ENCODE data around the gene HACD4. TPM values are rescaled to one million over a fixed set of nuclear protein-coding genes. Genes with fewer than 3 reads are reported as not detected.
"Not testable (repeated sequence)": the region's sequence is repeated elsewhere in the genome, so short reads cannot be mapped to it uniquely, and the experiment has no call there.

The HACD4 gene
- total RNA-seq, 1 donor from 2014 or later, result 0.72 TPM

DNA sequence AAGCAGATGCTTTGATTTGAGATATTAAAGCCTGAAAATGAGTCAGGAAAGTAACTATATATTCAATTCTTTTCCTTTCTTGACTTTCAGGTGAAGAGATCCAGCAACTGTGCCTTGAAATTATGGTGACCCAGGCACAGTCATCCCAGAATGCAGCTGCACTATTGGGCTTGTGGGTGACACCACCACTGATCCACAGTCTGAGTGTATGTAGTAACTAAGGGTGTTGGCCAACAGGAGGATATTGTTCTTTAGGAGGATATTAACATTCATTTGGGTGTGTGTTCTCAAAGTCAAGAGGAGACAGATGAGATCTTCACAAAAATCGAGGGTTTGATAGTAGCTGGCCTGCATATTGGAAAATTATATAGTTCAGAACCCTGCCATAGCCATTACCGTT lies 53.2 kb downstream of the HACD4 start:
- no peaks in the 10 kb centered on the region for H3K27me3 Mint-ChIP-seq
- no peak overlapping the region for H3K4me3 Mint-ChIP-seq (ENCODE audit: low read depth)
- TF ChIP-seq, protein P1, sequence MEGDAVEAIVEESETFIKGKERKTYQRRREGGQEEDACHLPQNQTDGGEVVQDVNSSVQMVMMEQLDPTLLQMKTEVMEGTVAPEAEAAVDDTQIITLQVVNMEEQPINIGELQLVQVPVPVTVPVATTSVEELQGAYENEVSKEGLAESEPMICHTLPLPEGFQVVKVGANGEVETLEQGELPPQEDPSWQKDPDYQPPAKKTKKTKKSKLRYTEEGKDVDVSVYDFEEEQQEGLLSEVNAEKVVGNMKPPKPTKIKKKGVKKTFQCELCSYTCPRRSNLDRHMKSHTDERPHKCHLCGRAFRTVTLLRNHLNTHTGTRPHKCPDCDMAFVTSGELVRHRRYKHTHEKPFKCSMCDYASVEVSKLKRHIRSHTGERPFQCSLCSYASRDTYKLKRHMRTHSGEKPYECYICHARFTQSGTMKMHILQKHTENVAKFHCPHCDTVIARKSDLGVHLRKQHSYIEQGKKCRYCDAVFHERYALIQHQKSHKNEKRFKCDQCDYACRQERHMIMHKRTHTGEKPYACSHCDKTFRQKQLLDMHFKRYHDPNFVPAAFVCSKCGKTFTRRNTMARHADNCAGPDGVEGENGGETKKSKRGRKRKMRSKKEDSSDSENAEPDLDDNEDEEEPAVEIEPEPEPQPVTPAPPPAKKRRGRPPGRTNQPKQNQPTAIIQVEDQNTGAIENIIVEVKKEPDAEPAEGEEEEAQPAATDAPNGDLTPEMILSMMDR (IDR thresholded peaks at IDR 0.05; ENCODE audit: unreplicated experiment), result no peak
- no peak overlapping the region for H3K27ac Mint-ChIP-seq
- no peak for DNase-seq (ENCODE audit: low spot score, unreplicated experiment)
- peaks cover 9% of the 10 kb centered on the region for H3K4me1 Mint-ChIP-seq (ENCODE audit: low read depth)
- peaks cover 14% of the 10 kb centered on the region for H3K36me3 Mint-ChIP-seq (ENCODE audit: insufficient read depth)
- no peaks in the 10 kb centered on the region for H3K9me3 Mint-ChIP-seq (ENCODE audit: low read depth)

DNA sequence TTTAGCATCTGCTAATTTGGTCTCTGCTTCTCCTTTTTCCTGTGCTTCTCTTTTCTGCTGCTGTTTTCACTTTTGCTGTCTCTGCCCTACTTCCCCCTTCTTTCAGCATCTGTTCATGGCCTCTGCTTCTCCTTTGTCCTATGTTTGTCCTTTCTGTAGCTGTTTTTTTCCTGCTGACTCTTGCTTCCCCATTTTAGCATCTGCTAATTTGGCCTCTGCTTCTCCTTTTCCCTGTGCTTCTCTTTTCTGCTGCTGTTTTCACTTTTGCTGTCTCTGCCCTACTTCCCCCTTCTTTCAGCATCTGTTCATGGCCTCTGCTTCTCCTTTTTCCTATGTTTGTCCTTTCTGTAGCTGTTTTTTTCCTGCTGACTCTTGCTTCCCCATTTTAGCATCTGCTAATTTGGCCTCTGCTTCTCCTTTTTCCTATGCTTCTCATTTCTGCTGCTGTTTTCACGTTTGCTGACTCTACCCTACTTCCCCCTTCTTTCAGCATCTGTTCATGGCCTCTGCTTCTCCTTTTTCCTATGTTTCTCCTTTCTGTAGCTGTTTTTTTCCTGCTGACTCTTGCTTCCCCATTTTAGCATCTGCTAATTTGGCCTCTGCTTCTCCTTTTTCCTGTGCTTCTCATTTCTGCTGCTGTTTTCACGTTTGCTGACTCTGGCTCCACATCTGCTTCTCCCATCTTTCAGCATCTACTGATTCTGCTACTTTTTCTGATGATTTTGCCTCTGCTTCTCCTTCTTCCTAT lies 57.1 kb downstream of the HACD4 start:
- not testable (repeated sequence) for DNase-seq (ENCODE audit: low spot score, unreplicated experiment); H3K9me3 Mint-ChIP-seq (ENCODE audit: low read depth); H3K4me3 Mint-ChIP-seq (ENCODE audit: low read depth); H3K27me3 Mint-ChIP-seq; H3K27ac Mint-ChIP-seq; H3K4me1 Mint-ChIP-seq (ENCODE audit: low read depth)
- H3K36me3 Mint-ChIP-seq (ENCODE audit: insufficient read depth), result peaks cover 18% of the 10 kb centered on the region

DNA sequence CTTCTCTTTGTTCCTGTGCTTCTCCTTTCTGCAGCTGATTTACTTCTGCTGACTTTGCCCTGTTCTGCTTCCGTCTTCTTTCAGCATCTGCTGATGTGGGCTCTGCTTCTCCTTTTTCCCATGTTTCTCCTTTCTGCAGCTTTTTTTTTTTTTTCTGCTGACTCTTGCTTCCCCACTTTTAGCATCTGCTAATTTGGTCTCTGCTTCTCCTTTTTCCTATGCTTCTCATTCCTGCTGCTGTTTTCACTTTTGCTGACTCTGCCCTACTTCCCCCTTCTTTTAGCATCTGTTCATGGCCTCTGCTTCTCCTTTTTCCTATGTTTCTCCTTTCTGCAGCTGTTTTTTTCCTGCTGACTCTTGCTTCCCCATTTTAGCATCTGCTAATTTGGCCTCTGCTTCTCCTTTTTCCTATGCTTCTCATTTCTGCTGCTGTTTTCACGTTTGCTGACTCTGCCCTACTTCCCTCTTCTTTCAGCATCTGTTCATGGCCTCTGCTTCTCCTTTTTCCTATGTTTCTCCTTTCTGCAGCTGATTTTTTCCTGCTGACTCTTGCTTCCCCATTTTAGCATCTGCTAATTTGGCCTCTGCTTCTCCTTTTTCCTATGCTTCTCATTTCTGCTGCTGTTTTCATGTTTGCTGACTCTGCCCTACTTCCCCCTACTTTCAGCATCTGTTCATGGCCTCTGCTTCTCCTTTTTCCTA lies 58.0 kb downstream of the HACD4 start:
- H3K36me3 Mint-ChIP-seq (ENCODE audit: insufficient read depth), result peaks cover 23% of the 10 kb centered on the region
- not testable (repeated sequence) for H3K27me3 Mint-ChIP-seq; H3K9me3 Mint-ChIP-seq (ENCODE audit: low read depth); H3K27ac Mint-ChIP-seq; H3K4me3 Mint-ChIP-seq (ENCODE audit: low read depth); H3K4me1 Mint-ChIP-seq (ENCODE audit: low read depth); DNase-seq (ENCODE audit: low spot score, unreplicated experiment)

DNA sequence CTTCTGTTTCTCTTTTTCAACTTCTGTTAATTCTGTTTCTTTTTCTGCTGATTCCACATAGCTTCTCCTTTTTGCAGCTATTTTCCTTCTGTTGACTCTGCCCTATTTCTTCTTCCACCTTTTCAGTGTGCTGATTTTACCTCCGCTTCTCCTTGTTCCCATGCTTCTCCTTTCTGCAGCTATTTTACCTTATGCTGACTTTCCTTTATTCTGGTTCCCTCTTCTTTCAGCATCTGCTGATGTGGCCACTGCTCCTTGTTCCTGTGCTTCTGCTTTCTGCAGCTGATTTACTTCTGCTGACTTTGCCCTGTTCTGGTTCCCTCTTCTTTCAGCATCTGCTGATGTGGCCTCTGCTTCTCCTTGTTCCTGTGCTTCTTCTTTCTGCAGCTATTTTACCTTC lies 58.8 kb downstream of the HACD4 start:
- TF ChIP-seq, protein P1 (IDR thresholded peaks at IDR 0.05; ENCODE audit: unreplicated experiment), result no peak
- H3K9me3 Mint-ChIP-seq (ENCODE audit: low read depth), result peaks cover 12% of the 10 kb centered on the region
- H3K4me1 Mint-ChIP-seq (ENCODE audit: low read depth), result no peaks in the 10 kb centered on the region
- H3K27ac Mint-ChIP-seq, result no peak overlapping the region
- DNase-seq (ENCODE audit: low spot score, unreplicated experiment), result no peak
- H3K27me3 Mint-ChIP-seq, result no peaks in the 10 kb centered on the region
- H3K36me3 Mint-ChIP-seq (ENCODE audit: insufficient read depth), result peaks cover 21% of the 10 kb centered on the region
- H3K4me3 Mint-ChIP-seq (ENCODE audit: low read depth), result no peak overlapping the region

DNA sequence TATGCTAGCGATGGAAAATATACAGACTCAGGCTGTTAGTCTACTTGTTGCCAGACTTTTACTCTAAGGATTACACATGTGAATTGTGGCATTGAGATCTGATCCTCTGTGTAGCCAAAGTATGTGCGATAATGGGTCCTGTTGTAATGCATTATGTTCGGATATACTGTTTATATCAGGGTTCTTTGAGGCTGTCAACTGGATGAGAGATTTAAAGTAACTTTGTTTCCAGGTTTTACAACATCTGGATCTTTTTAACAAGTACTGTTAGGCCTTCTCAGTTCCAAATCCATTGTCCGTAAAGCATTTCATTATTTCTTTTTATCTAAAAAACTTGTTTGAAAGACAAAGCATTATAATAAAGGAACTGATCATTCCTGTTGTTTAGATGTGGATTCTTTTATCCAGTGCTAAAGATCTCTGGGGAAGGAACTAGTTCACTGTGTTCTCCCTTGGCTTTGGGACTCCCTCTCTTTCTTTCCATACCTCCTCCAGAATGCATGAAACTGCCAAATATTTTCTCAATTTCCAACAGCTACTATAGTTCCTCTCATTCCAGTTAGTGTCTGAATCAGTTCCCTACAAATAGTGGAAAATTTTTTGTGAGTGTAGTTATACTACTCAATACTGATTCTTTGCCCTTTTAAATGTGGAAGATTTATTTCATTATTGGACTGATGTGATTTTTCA lies 68.8 kb downstream of the HACD4 start:
- Mint-ChIP-seq H3K9me3 (ENCODE audit: low read depth) (peaks cover 4% of the 10 kb centered on the region), H3K27me3 (no peaks in the 10 kb centered on the region), H3K27ac (no peak overlapping the region), H3K36me3 (ENCODE audit: insufficient read depth) (peaks cover 26% of the 10 kb centered on the region), H3K4me1 (ENCODE audit: low read depth) (no peaks in the 10 kb centered on the region), H3K4me3 (ENCODE audit: low read depth) (no peak overlapping the region)
- TF ChIP-seq, protein P1 (IDR thresholded peaks at IDR 0.05; ENCODE audit: unreplicated experiment), result no peak
- no peak for DNase-seq (ENCODE audit: low spot score, unreplicated experiment)

DNA sequence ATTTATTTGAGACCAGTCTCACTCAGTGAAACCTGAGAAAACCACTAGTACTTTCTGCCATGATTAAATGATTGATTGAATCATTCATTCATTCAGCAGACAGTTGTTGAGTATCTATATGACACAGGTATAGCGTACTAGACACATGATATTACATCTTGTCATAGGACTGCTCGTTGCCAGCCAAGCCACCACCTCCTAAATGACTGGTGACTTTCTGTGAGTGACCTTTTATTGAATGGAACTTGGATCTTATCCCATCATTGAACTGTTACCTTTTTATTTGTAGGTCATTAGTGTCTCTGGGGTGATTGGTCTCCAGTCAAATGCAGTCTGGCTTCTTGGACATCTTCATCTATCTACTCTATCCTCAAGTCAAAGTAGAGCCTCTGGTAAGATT lies 80.7 kb downstream of the HACD4 start:
- Mint-ChIP-seq H3K27ac (no peak overlapping the region), H3K9me3 (ENCODE audit: low read depth) (no peaks in the 10 kb centered on the region), H3K36me3 (ENCODE audit: insufficient read depth) (peaks cover 17% of the 10 kb centered on the region), H3K4me1 (ENCODE audit: low read depth) (peaks cover 12% of the 10 kb centered on the region), H3K27me3 (no peaks in the 10 kb centered on the region), H3K4me3 (ENCODE audit: low read depth) (no peak overlapping the region)
- TF ChIP-seq, protein P1 (IDR thresholded peaks at IDR 0.05; ENCODE audit: unreplicated experiment), result no peak
- no peak for DNase-seq (ENCODE audit: low spot score, unreplicated experiment)
